AG09309 (cell line): ENCODE results near the gene ADRA2A.

Experiments used
- DNase-seq: peaks from one replicate; pipeline ENCODE4 v3.0.0-alpha.2; 2010; ENCODE audit warnings: low read depth
- H3K4me3 ChIP-seq: 2 replicates; pipeline ENCODE4 v1.5.1; 2011; ENCODE audit warnings: mild to moderate bottlenecking, low read depth, low read length, moderate library complexity; ENCODE audit not compliant: control insufficient read depth
- TF ChIP-seq, protein P1 (sequence below): IDR thresholded peaks from 2 replicates; pipeline ENCODE4 v1.5.1; 2011; ENCODE audit warnings: mild to moderate bottlenecking, low read depth, low read length, inconsistent platforms; ENCODE audit not compliant: insufficient read depth, control insufficient read depth; ENCODE audit errors: missing control alignments

Gene ADRA2A

DNA sequence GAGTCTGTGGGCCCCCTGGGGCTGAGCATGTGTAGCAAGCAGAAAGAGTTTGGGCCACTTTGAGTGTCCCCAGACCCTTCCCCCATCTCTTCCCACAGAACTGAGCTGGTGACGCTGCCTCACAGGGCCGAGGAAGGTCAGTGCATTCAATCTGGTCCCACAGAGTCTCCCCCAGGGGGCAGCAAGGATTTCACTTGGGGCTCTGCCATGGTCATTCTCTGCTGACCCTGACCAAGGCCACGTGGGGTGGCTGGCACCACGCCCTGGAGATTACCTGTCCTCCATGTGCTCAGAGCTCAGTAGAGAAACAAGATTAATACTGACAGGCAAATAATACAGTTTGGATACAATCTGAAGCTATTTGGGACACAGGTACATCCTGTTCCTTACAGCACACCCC is 30.2 kb downstream of the ADRA2A start:
- H3K4me3 ChIP-seq, result no peak overlapping the region
- no peak for DNase-seq
- TF ChIP-seq, protein P1, sequence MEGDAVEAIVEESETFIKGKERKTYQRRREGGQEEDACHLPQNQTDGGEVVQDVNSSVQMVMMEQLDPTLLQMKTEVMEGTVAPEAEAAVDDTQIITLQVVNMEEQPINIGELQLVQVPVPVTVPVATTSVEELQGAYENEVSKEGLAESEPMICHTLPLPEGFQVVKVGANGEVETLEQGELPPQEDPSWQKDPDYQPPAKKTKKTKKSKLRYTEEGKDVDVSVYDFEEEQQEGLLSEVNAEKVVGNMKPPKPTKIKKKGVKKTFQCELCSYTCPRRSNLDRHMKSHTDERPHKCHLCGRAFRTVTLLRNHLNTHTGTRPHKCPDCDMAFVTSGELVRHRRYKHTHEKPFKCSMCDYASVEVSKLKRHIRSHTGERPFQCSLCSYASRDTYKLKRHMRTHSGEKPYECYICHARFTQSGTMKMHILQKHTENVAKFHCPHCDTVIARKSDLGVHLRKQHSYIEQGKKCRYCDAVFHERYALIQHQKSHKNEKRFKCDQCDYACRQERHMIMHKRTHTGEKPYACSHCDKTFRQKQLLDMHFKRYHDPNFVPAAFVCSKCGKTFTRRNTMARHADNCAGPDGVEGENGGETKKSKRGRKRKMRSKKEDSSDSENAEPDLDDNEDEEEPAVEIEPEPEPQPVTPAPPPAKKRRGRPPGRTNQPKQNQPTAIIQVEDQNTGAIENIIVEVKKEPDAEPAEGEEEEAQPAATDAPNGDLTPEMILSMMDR, result no peak

DNA sequence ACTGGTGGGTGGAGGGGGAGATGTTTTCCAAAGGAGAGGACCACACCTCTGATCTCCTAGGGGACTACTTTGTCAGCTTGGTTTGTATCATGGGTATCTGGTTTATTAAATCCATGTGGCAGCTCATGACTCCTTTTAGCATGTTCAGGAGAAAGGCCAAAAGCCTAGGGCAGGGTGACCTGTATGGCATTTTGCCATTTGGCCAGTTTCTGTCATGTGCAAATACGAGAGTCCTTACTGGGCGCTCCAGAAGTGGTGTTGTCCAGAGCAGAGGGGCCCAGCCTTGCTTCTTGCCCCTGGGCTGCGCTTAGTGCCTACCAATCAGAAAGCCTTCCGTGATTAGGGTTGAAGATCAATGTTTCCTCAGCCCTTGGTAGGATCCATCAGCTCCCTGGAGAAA is 31.0 kb downstream of the ADRA2A start:
- DNase-seq, result no peak
- H3K4me3 ChIP-seq, result no peak overlapping the region
- TF ChIP-seq, protein P1, result no peak

DNA sequence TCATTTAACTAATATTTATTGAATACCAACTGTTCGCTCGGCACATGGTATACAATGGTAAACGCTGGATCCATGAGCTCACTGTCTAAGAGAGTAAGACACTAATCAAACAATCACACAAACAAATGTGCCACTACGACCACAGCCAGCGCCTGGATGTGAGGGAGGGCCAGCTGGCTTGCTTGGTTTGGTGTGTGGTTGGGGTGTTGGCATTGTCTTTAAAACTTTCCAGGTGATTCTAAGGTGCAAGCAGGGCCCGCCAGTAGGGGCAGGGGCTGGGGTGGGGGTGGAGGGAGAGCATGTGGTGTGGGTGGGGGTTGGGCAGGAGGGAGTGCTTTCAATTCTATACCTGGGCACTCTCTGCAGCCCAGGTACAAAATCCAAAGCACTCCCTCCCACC is 31.6 kb downstream of the ADRA2A start:
- DNase-seq, result no peak
- TF ChIP-seq, protein P1, result no peak
- no peak overlapping the region for H3K4me3 ChIP-seq

DNA sequence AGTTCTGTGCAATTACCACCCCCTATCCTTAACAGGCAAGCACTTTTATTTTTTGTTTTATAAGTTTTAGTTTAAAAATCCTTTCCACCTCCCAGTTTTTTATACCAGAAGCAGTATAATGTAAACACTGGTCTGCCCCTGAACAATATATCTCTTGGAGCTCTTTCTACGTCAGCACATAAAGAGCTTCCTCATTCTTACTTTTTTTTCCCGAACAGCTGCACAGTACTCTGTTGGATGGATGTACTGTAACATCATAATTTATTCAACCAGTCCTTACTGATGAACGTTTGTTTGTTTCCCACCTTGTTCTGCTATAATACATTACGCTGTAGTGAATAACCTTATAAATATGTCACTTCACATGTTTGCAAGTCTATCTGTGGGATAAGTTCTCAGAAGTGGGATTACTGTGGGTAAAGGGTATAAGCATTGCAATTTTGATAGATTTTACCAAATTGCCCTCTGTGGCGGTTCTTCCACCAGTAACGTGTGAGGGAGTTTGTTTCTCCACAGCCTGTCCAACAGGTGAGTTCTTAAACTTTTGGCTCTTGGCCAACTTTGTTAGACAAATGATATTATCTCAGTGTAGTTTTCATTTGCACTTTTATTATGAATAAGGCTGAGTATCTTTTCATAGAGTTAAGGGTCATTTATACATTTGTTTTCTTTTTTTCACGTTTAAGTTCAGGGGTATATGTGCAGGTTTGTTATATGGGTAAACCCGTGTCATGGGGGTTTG is 32.8 kb downstream of the ADRA2A start:
- TF ChIP-seq, protein P1, result no peak
- no peak overlapping the region for H3K4me3 ChIP-seq
- DNase-seq, result no peak

DNA sequence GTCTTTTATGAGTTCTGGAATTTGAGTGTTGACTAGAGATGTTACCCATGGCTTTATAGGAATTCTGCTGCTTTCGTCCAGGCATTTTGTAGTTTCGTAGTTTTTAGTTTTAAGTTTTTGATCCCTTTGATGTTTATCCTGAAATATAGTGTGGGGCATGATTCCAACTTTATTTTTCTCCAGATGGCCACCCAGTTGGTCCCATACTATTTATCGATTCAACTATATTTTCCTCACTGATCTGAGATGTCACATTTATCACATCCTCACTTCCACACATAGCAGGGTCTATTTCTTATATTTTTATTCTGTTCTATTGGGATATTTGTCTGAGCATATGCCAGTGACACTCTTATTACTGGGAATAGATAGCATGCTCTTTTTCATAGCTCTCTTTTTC is 33.9 kb downstream of the ADRA2A start:
- no peak for DNase-seq
- no peak overlapping the region for H3K4me3 ChIP-seq
- TF ChIP-seq, protein P1, result no peak

DNA sequence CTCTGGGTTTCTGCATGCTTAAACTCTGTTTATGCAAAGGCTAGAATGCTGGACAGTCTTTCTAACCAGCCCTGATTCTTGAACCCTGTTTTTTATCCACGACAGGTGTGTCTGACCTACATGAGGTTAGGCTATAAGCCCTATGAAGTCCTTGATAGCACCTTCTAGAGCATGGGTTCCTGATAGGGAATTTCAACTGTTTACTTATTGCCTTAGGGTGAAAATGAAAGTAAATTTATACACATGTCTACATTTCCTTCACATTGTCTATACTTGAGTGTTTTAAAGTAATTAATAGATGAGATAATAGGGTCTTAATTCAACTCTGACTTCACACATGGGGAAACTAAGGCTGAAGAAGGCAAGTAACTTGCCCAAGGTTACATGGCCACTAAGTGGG is 35.5 kb downstream of the ADRA2A start:
- DNase-seq, result no peak
- H3K4me3 ChIP-seq, result no peak overlapping the region
- TF ChIP-seq, protein P1, result no peak
